Bladder microvascular endothelial cell (primary cell): ENCODE measurements around the gene DPF3. TPM values are rescaled to one million over a fixed set of nuclear protein-coding genes. Genes with fewer than 3 reads are reported as not detected.

Experiments used
- total RNA-seq: library from RNA; depleted of rRNA; stranded (reverse); fragments of >200 nt; gene quantifications from 2 replicates; pipeline ENCODE4 v1.2.3, GENCODE V29; 2014

Gene DPF3
- 0.97 and 11.4 TPM in 2 replicates for total RNA-seq

DNA sequence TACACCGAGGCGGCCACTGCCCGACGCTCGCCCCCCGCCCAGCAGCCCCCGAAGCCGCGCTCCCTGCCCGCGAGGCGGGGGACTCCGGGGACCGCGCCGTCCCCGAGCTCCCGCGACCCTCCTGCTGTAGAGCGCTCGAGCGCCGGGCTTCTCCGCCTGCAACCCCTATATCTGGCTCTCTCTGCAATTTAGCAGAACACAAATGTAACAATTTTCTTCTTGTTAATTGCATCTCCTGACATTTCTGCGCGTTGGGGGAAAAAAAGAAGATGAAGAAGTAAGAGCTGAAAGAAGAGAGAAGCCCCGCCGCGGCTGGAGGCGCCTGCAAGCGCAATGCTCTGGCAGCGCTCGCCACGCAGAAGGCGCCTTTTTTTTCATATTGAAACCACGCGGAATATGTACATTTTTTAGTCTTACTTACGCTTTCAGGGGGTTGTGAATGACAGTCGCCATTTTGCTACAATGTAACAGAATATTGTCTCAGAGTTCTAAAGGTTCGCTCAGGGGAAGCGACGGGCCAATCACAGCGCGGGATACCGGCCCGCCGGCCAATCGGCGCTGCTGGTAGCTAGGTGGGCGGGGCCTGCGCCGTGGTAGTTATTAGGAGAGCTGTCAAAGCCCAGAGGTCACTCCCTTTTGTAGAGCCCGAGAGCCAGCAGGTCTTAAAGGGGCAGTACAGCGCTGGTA is at the start of gene DPF3:
DPF3 (minus strand) TSS at position 466 of the 687 bp plus-strand sequence; CDS start at position 453, 13 bp downstream.

DNA sequence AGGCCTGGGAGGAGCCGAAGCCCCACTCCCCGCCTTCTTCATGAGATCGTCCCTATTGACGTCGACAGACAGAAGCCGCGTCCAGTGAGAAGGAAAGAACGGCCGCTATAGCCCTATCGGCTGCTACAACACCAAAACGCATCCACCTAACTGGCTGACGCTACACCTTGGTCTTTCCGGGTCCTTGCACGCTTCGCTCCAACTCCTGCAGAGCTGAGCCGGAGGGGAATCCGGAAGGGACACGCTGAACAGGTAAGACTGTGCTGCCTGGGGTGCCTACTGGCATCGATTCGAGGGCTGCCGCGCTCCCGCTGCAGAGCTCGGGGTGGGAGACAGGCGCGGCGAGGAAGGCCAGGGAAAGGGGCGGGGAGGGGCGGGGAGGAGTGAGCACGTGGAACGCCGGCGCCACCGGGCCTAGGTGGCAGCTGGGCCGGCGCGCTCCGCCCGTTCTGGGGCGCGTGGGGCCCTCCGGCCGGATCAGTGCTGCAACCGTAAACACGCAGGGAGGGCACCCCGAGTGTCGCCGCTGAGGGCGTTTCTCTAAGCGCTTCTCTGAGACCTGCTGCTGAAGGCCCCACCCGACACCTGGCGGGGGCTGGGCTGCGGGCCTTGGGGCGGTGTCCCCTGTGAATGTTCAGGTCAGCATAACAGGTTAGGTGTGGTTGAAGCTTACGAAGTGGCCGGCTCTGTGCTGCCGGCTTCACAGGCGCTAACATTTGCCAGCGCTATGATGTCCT is 32.6 kb upstream of the DPF3 start, which contains the start of gene DCAF4:
DCAF4 (plus strand) TSS at position 173 of the 737 bp plus-strand sequence. CDS start 11,515 bp downstream, outside the sequence.

Other genes with a start within 250 kb of the DPF3 start
- 5.3 and 12.7 TPM in 2 replicates for gene DCAF4, start 32.4 kb upstream of the DPF3 start, total RNA-seq
- gene ZFYVE1, start 133.0 kb upstream of the DPF3 start, total RNA-seq: 11.2 and 29.9 TPM in 2 replicates
- 18.6 and 51.2 TPM in 2 replicates for gene RBM25, start 164.4 kb upstream of the DPF3 start, total RNA-seq
- gene PSEN1, start 242.4 kb upstream of the DPF3 start, total RNA-seq: 28.0 and 45.7 TPM in 2 replicates